ENCODE measurements around the gene FAAP20. TPM values are rescaled to one million over a fixed set of nuclear protein-coding genes. Genes with fewer than 3 reads are reported as not detected.

FAAP20 gene
- polyA plus RNA-seq, 3 donors = 30.4 to 69.3 (median 62.6) TPM

GRCh38 chr1:2231532-2232254 is 37.1 kb upstream of the FAAP20 start:
- WGBS, 3 donors = 23 to 44% (median 28%) methylated on average over 26 of the region's 26 CpGs
- peak overlapping the region; percentile 31 for H3K27ac ChIP-seq (ENCODE audit: low read depth, low read length)

- 15 to 38% (median 27%) methylated on average over 28 to 30 of the region's 30 CpGs for WGBS, 3 donors
- H3K27ac ChIP-seq (ENCODE audit: low read depth, low read length) = peak overlapping the region; percentile 16
Observed at GRCh38 chr1:2230781-2231531, 36.4 kb upstream of the FAAP20 start.

- 25 to 47% (median 30%) methylated on average over 32 of the region's 32 CpGs for WGBS, 3 donors
- no peak overlapping the region for H3K27ac ChIP-seq (ENCODE audit: low read depth, low read length)
Observed at GRCh38 chr1:2229911-2230731, 35.5 kb upstream of the FAAP20 start.

- WGBS, 3 donors = 5 to 10% (median 7%) methylated on average over 76 to 77 of the region's 77 CpGs
- peak overlapping the region; percentile 2 for H3K27ac ChIP-seq (ENCODE audit: low read depth, low read length)
Observed at GRCh38 chr1:2229037-2229864, 34.7 kb upstream of the FAAP20 start.

- peak overlapping the region; percentile 2 for H3K27ac ChIP-seq (ENCODE audit: low read depth, low read length)
- 0 to 3% (median 2%) methylated on average over 21 to 47 of the region's 50 CpGs for WGBS, 3 donors
Observed at GRCh38 chr1:2228694-2229036, 34.1 kb upstream of the FAAP20 start.

- H3K27ac ChIP-seq (ENCODE audit: low read depth, low read length) = peak within 1 kb of the TSS; percentile 83
- 0 to 1% (median 0%) methylated on average over 5 to 58 of the region's 100 CpGs for WGBS, 3 donors
Observed at GRCh38 chr1:2228157-2228594, 33.6 kb upstream of the FAAP20 start, which contains the start of gene SKI. SKI (plus strand) TSS chr1:2228319; CDS start chr1:2228767, 448 bp downstream.

- peak overlapping the region; percentile 83 for H3K27ac ChIP-seq (ENCODE audit: low read depth, low read length)
- 0% methylated on average over 67 to 121 of the region's 129 CpGs for WGBS, 3 donors
Observed at GRCh38 chr1:2227346-2228156, 33.0 kb upstream of the FAAP20 start.

GRCh38 chr1:2226525-2227345 is 32.2 kb upstream of the FAAP20 start:
- H3K27ac ChIP-seq (ENCODE audit: low read depth, low read length) = peak overlapping the region; percentile 83
- 19 to 24% (median 20%) methylated on average over 54 to 73 of the region's 73 CpGs for WGBS, 3 donors

GRCh38 chr1:2224631-2225428 is 30.3 kb upstream of the FAAP20 start:
- WGBS, 3 donors = 78 to 86% (median 82%) methylated on average over 18 of the region's 18 CpGs
- H3K27ac ChIP-seq (ENCODE audit: low read depth, low read length) = no peak overlapping the region

- H3K27ac ChIP-seq (ENCODE audit: low read depth, low read length) = no peak overlapping the region
- WGBS, 3 donors = 80 to 91% (median 84%) methylated on average over 7 of the region's 7 CpGs
Observed at GRCh38 chr1:2224170-2224584, 29.6 kb upstream of the FAAP20 start.

GRCh38 chr1:2221271-2221670 is 26.7 kb upstream of the FAAP20 start:
- no peak overlapping the region for H3K27ac ChIP-seq (ENCODE audit: low read depth, low read length)
- 82 to 90% (median 89%) methylated on average over 3 of the region's 3 CpGs for WGBS, 3 donors

GRCh38 chr1:2216767-2217058 is 22.1 kb upstream of the FAAP20 start:
- 77 to 85% (median 84%) methylated on average over 7 of the region's 7 CpGs for WGBS, 3 donors
- no peak overlapping the region for H3K27ac ChIP-seq (ENCODE audit: low read depth, low read length)

- H3K27ac ChIP-seq (ENCODE audit: low read depth, low read length) = no peak overlapping the region
- 88 to 95% (median 92%) methylated on average over 25 of the region's 25 CpGs for WGBS, 3 donors
Observed at GRCh38 chr1:2215909-2216766, 21.6 kb upstream of the FAAP20 start.

- H3K27ac ChIP-seq (ENCODE audit: low read depth, low read length) = peak overlapping the region; percentile 39
- 92 to 95% (median 94%) methylated on average over 13 to 14 of the region's 14 CpGs for WGBS, 3 donors
Observed at GRCh38 chr1:2215329-2215728, 20.8 kb upstream of the FAAP20 start.
